Left renal cortex interstitium (tissue), 4 donors: ENCODE measurements around the gene CARNS1. TPM values are rescaled to one million over a fixed set of nuclear protein-coding genes. Genes with fewer than 3 reads are reported as not detected.

Source experiments
- DNase-seq, 4 donors: peaks; one replicate each; pipeline ENCODE4 v3.0.0-alpha.2; 2013; ENCODE audit warnings: low read depth in 4 of 4, low spot score in 2 of 4, missing footprints in 1 of 4
- polyA plus RNA-seq, 4 donors: library from polyadenylated mRNA; unstranded; fragments of 120-200 nt; gene quantifications; one replicate each; pipeline ENCODE4 v1.2.1, GENCODE V29; 2013; ENCODE audit not compliant: insufficient read length in 4 of 4

Gene CARNS1
- polyA plus RNA-seq, 4 donors = 1.3 to 5.0 (median 3.1) TPM

DNA sequence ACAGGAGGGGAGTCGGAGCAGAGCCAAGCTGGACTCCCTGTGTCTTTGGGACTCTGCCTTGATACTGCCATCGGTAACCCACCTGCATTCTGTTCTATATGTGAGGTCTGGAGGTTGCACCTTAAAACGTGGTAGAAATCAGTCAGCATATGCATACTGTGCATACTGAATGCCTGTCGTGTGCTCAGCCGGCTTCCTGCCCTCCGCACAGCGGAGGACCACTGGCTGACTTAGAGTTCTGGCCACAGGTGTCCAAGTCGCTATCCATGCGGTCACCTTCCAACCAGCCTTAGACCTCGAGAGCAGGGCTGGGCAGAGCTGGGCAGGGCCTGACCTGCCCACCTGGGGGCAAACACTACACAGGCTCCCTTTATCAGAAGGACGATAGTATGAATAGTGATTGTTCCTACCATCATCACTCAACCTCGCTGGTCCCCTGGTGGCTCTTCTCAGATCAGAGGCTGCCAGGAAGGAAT, 7.8 kb upstream of the CARNS1 start:
- no peak for DNase-seq

DNA sequence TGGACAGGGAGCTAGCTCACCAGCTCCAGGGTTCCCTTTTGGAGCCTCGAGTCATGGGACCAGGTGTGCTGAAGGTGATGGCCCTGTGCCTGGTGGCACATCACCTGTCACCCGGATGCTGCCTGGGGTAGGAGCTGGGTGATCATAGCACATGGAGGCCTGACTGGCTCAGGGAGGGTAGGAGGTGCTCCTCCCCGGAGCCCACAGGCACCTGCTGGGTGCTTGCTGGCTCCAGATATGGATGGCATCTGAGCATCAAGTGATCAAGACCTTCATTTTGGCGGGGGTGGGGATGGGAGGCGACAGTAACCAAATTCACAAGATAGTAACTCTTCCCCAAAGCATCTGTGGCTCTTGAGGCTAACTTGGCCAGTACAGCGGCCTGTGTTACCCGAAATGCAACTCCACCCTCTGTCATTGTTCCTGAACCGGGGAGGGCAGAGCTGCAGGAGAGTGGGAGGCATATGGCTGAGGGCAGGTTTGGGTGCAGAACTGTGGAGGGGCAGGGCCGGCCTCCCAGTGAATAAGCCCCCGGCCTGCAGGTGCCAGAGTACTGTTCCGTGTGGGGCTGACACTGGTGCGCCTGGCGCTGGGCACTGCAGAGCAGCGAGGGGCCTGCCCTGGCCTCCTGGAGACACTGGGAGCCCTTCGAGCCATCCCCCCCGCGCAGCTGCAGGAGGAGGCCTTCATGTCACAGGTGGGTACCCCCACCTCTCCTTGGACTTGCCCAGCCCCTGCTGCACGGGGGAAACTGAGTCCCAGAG, 6.9 kb upstream of the CARNS1 start:
- no peak for DNase-seq

GRCh38 chr11:67409261-67409666, 6.2 kb upstream of the CARNS1 start:
- no peak for DNase-seq

- no peak for DNase-seq
These were observed 5.6 kb upstream of the CARNS1 start for GRCh38 chr11:67409781-67410368.

- no peak for DNase-seq
These were observed 5.1 kb upstream of the CARNS1 start for GRCh38 chr11:67410369-67410831.

- no peak for DNase-seq
These were observed 4.3 kb upstream of the CARNS1 start for GRCh38 chr11:67410984-67411784.

DNA sequence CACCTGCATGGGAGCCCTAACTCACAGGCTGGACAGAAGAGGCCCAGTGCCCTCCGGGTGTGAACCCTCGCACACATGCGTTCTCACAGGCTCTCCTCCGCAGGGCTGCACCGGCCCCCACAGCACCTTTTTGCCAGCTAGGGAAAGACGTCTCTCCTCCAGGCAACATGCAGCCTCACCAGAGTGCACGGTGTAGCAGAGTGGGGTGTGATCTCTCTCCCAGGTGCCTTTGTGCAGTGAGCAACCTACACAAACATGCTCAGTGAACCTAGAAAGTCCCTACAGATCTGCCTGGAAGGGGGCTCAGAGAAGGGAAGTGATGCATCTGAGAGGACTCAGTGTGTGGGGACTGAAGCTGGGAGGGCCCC, 3.7 kb upstream of the CARNS1 start:
- no peak for DNase-seq

DNA sequence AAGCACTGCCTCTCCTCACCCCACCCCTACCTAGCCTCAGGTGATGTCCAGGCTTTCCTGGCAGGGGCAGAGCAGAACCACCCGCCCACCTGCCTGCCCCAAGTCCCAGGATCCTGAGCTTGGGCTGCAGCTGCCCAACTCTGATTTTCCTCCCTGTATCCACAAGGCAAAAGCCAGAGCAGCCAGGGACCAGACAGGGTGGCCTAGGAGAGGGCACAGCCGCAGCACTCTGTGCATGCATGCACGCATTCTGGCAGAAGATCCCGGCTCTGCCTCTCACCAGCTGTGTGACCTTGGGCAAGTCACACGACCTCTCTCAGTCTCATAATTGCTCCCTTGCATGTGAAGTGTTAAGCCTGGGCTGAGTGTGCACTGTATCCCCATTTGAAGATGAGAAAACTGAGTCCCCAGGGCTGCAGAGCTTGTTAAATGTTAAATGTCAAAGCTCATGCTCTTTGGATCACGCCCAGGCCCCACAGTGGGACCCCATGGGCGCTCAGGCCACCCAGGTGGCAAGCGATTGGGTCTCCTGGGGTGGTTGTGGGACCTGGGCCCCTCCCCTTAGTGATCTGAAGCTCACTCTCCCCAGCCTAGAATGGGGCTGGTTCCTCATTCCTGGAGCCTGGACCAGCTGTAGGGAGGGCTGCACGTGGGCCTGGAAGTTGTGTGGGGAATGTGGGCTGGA, 2.8 kb upstream of the CARNS1 start:
- no peak for DNase-seq

DNA sequence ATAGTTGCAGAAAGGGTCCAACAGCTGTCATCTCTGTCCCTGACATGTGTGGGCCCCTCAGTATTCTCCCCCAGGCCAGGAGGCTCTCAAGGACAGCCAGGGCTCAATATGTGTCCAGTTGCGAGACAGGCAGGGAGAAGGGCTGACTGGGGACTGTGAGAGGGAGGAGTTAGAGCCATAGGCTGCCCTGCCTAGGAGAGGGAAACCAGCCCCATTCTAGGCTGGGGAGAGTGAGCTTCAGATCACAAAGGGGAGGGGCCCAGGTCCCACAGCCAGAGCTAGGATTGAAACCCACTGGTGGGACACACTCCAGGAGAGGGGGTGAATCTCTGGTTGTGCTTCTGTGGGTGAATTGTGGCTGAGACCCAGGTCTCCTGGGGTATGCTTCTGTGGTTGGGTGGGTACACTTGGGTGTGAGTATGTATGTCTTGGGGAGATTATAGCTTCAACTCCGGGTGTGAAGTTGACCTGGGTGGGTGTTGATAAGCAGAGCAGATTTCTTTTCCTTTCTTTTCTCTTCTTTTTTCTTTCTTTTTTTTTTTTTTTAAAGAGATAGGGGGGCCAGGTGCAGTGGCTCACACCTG, 2.1 kb upstream of the CARNS1 start:
- DNase-seq = no peak

- no peak for DNase-seq
These were observed 1.2 kb downstream of the CARNS1 start for GRCh38 chr11:67416416-67417335.

- no peak for DNase-seq
These were observed 1.9 kb downstream of the CARNS1 start for GRCh38 chr11:67417425-67417824.

DNA sequence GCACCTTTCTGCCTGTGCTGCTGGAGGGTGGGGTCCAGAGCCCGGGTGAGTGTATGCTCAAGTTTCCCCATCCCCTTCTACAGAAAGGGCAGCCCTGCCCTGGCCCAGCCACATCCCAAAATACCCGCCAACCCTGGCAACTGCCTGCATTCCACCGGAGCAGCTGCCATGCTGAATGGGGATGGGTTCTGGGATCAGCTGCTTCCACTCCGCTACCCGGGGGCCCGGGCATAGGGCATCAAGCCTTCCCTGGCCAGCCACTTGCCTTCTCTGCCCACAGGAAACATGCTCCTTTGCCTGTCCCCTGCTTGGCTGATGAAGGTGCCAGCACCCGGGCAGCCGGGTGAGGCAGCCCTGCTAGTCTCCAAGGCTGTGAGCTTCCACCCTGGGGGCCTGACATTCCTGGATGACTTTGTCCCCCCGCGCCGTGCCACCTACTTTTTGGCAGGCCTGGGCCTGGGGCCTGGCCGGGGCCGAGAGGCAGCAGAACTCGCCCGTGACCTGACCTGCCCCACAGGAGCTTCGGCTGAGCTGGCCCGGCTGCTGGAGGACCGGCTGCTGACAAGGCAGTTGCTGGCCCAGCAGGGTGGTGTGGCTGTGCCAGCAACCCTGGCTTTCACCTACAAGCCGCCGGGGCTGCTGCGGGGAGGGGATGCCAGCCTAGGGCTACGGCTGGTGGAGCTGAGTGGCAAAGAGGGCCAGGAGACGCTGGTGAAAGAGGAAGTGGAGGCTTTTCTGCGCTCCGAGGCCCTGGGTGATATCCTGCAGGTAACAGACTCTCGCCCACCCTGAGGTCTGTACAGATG, 3.2 kb downstream of the CARNS1 start:
- no peak for DNase-seq

DNA sequence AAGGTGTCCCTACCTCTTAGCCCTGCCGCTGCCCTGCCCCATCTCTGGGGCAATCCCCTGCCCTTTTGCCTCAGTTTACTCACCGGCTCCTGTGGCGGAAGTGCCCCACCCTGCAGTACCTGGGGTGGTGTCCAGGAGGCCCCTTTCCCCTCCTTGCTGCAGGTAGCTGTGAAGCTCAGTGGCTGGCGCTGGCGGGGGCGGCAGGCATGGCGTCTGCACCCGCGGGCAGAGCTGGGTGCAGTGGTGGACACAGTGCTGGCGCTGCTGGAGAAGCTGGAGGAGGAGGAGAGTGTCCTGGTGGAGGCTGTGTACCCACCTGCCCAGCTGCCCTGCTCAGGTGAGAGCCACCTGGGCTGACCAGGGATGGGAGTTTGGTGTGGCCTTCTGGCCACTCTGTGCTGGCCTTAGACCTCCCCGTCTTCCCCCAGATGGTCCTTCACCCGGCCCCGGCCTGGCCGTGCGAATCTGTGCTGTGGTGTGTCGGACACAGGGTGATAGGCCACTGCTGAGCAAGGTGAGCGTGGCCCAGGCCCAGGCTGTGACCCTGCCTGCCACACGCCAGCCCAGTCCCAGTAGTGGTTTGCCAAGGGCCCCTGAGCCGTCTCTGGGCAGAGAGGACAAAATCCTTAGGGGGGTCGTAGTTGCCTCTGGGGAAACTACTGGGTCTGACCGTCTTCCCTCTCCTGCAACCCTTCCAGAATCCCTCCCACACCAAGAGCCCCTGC, 4.0 kb downstream of the CARNS1 start:
- no peak for DNase-seq

DNA sequence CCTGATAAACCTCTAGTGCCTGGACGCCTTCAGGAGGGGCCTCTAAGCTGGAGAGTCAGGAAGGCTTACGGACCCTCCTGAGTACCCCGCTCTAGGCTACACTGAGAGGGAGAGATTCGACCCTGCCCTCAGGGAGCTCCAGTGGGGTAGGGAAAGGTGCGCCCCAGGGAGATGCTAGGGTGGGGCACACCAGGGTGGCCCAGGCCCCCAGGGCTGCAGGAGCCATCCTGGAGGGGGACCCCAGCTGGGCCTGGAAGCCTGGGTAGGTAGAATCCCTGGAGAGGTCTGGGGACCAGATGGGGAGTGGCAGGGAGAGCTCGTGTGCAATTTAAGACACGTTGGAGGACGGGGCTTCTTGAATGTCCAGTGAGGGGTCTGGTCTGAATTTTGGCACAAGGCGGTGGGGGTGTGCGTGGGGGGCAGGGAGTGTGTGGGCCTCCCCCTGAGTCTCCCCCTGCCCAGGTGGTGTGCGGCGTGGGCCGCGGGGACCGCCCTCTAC, 4.7 kb downstream of the CARNS1 start:
- no peak for DNase-seq

- DNase-seq = peak in 3 of 4 donors; percentile 80 to 87 (median 86)
These were observed 5.4 kb downstream of the CARNS1 start for GRCh38 chr11:67420646-67421429.

DNA sequence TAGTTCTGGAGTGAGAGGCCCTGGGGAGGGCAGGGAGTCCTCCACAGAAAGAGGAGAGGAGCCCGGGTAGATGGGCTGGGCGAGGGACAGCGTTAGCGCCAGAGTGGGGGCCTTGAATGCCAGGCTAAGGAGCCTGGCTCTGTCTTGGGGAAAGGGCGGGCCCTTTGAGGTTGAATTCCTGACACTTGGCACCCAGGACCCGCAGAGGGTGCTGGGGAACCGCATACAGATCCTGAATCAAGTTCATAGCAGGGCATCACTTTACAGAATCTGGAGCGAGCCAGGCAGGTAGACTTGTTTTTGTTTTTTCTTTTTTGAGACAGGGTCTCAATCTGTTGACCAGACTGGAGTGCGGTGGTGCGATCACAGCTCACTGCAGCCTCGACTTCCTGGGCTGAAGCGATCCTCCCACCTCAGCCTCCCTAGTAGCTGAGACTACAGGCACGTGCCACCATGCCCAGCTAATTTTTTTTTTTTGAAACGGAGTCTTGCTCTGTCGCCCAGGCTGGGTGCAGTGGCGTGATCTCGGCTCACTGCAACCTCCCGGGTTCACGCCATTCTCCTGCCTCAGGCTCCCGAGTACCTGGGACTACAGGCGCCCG, 6.1 kb downstream of the CARNS1 start:
- DNase-seq = no peak

DNA sequence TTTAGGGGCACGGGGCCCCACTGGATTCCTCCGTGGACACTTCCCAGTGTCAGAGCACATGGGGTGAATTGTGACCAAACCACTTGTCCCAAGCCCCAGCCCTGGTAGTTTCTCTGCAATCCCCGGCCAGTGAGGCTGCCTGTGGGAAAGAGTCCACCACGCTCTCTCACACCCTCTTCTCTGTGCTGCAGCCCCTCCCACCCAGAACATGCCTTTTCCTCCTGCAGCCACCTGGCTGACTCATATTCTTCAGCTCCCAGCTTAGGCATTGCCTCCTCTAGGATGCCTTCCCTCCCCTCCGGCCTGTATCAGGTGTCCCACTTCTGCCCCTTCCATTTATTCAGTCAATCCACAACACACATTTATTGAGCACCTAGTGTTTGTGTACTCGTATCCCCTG, 7.4 kb downstream of the CARNS1 start:
- DNase-seq = no peak
